Gastroesophageal sphincter (tissue), 3 donors: ENCODE data around the gene BCL2L13.

Experiments used
- EP300 ChIP-seq: sonication (generic); formaldehyde crosslinking; IDR thresholded peaks from one replicate; pipeline ENCODE4 v1.6.1; 2017; ENCODE audit warnings: antibody characterized with exemption, mild to moderate bottlenecking
- POLR2AphosphoS5 ChIP-seq: sonication (generic); formaldehyde crosslinking; IDR thresholded peaks from one replicate; pipeline ENCODE4 v1.6.1; 2017; ENCODE audit warnings: antibody characterized with exemption
- TF ChIP-seq, protein P1 (sequence below), 4 experiments: fragments of 200-600 bp in 2 of 4; fragments of 450-650 bp in 2 of 4; sonication (generic) in 1 of 4; IDR thresholded peaks; one replicate each; pipeline ENCODE4 v1.5.1; 2017 to 2019; ENCODE audit warnings: antibody characterized with exemption in 4 of 4, mild to moderate bottlenecking in 2 of 4, moderate library complexity in 2 of 4

DNA sequence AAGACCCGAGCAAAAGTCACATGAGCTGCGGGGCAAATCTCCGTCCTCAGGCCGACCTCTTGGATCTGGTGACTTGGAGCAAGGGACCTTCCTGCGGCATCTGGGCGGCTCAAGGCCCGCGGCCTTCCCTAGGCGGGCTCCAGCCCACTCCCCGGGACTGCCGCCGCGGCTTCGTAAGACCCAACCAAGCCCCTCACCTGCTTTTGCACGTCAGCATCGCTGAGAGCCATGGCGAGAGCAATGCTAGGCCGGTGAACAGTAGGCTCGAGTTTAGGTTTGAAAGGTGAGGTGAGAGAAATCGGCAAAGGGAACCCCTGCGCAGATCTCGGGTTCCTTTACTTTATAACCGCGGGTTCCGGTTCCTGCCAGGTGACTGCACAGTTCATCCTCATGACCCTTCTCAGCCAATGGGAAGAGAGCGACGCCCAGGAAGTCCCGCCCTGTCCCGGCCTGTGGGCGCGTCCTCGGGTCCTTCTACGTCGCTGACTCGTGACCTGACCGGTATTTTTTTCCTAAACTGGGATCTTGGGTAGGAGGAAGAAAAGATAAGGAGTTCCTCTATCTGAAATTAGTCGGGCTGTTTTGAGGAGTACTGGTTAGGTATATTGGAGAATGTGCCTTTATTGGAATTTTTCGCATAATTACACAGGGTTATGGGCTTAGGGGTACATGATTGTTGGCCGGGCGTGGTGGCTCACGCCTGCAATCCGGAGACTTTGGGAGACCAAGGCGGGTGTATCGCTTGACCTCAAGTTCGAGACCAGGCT lies 10.0 kb upstream of the BCL2L13 start, which contains the start of gene ATP6V1E1:
- TF ChIP-seq EP300, result no peak
- TF ChIP-seq, protein P1, sequence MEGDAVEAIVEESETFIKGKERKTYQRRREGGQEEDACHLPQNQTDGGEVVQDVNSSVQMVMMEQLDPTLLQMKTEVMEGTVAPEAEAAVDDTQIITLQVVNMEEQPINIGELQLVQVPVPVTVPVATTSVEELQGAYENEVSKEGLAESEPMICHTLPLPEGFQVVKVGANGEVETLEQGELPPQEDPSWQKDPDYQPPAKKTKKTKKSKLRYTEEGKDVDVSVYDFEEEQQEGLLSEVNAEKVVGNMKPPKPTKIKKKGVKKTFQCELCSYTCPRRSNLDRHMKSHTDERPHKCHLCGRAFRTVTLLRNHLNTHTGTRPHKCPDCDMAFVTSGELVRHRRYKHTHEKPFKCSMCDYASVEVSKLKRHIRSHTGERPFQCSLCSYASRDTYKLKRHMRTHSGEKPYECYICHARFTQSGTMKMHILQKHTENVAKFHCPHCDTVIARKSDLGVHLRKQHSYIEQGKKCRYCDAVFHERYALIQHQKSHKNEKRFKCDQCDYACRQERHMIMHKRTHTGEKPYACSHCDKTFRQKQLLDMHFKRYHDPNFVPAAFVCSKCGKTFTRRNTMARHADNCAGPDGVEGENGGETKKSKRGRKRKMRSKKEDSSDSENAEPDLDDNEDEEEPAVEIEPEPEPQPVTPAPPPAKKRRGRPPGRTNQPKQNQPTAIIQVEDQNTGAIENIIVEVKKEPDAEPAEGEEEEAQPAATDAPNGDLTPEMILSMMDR (IDR thresholded peaks at IDR 0.05), result no peak
- peak; percentile 85 for TF ChIP-seq POLR2AphosphoS5
